GM12873 (cell line): ENCODE measurements around the gene CD99L2.

ENCODE experiments used
- CTCF ChIP-seq: IDR thresholded peaks from 2 replicates; pipeline ENCODE4 v1.5.1; 2012; ENCODE audit warnings: low read depth, mild to moderate bottlenecking, moderate library complexity, low read length, control low read depth; ENCODE audit not compliant: insufficient read depth; ENCODE audit errors: missing control alignments

The CD99L2 gene

GRCh38 chrX:150893936-150894335, 4.5 kb downstream of the CD99L2 start:
- no peak for TF ChIP-seq CTCF

- TF ChIP-seq CTCF = no peak
Observed at GRCh38 chrX:150889131-150889530, 9.3 kb downstream of the CD99L2 start.

- TF ChIP-seq CTCF = no peak
Observed at GRCh38 chrX:150887906-150888465, 10.5 kb downstream of the CD99L2 start.

- no peak for TF ChIP-seq CTCF
Observed at GRCh38 chrX:150886381-150886780, 12.1 kb downstream of the CD99L2 start.

- no peak for TF ChIP-seq CTCF
Observed at GRCh38 chrX:150880808-150881165, 17.7 kb downstream of the CD99L2 start.

GRCh38 chrX:150879855-150880807, 18.3 kb downstream of the CD99L2 start:
- no peak for TF ChIP-seq CTCF

- no peak for TF ChIP-seq CTCF
Observed at GRCh38 chrX:150874448-150874847, 24.0 kb downstream of the CD99L2 start.
